RCC 7860 (cell line): Measurements from ENCODE around the gene SPTSSA.
"Not testable (repeated sequence)": the region's sequence is repeated elsewhere in the genome, so short reads cannot be mapped to it uniquely, and the experiment has no call there.

ENCODE experiments used
- DNase-seq: peaks from one replicate; pipeline ENCODE4 v3.0.0-alpha.2; 2015; ENCODE audit warnings: low spot score
- FAIRE-seq: peaks from 2 replicates; lab custom pipeline; 2012; peaks lifted over from hg19 to GRCh38; lab: Jason Lieb, UNC

SPTSSA gene

GRCh38 chr14:34462132-34462893 is at the start of gene SPTSSA:
SPTSSA (minus strand) TSS chr14:34462240; CDS start chr14:34462207, 33 bp downstream.
- peak; percentile 56 for DNase-seq
- no peak for FAIRE-seq

- DNase-seq (no peak), FAIRE-seq (no peak)
Measured at GRCh38 chr14:34507884-34508283, 45.8 kb upstream of the SPTSSA start.

- DNase-seq, result no peak
- no peak for FAIRE-seq
Measured at GRCh38 chr14:34507459-34507858, 45.4 kb upstream of the SPTSSA start.

- FAIRE-seq, DNase-seq: not testable (repeated sequence)
Measured at GRCh38 chr14:34505124-34505491, 43.1 kb upstream of the SPTSSA start.

- not testable (repeated sequence) for DNase-seq, FAIRE-seq
Measured at GRCh38 chr14:34504027-34504426, 42.0 kb upstream of the SPTSSA start.

- FAIRE-seq, result no peak
- no peak for DNase-seq
Measured at GRCh38 chr14:34502545-34503225, 40.6 kb upstream of the SPTSSA start.

- DNase-seq, result no peak
- no peak for FAIRE-seq
Measured at GRCh38 chr14:34502001-34502400, 40.0 kb upstream of the SPTSSA start.

GRCh38 chr14:34501004-34501580 is 39.1 kb upstream of the SPTSSA start:
- DNase-seq (peak; percentile 8), FAIRE-seq (no peak)

- FAIRE-seq (no peak), DNase-seq (no peak)
Measured at GRCh38 chr14:34498684-34499412, 36.8 kb upstream of the SPTSSA start.

- FAIRE-seq (no peak), DNase-seq (peak; percentile 61)
Measured at GRCh38 chr14:34496679-34497513, 34.9 kb upstream of the SPTSSA start.

GRCh38 chr14:34496007-34496678 is 34.1 kb upstream of the SPTSSA start:
- DNase-seq (no peak), FAIRE-seq (no peak)

- FAIRE-seq, result no peak
Measured at GRCh38 chr14:34489324-34489723, 27.3 kb upstream of the SPTSSA start.

GRCh38 chr14:34488528-34488927 is 26.5 kb upstream of the SPTSSA start:
- DNase-seq (no peak), FAIRE-seq (no peak)

More at GRCh38 chr14:34489324-34489723, 27.3 kb upstream of the SPTSSA start:
- DNase-seq, result no peak

- DNase-seq (no peak), FAIRE-seq (no peak)
Measured at GRCh38 chr14:34484726-34485125, 22.7 kb upstream of the SPTSSA start.

- DNase-seq, result no peak
- FAIRE-seq, result no peak
Measured at GRCh38 chr14:34482463-34482862, 20.4 kb upstream of the SPTSSA start.

- no peak for FAIRE-seq
- DNase-seq, result no peak
Measured at GRCh38 chr14:34479694-34480093, 17.7 kb upstream of the SPTSSA start.

- no peak for FAIRE-seq
- no peak for DNase-seq
Measured at GRCh38 chr14:34478261-34478660, 16.2 kb upstream of the SPTSSA start.

- FAIRE-seq, DNase-seq: not testable (repeated sequence)
Measured at GRCh38 chr14:34476036-34476435, 14.0 kb upstream of the SPTSSA start.

GRCh38 chr14:34475163-34475562 is 13.1 kb upstream of the SPTSSA start:
- DNase-seq (no peak), FAIRE-seq (no peak)

- DNase-seq (no peak), FAIRE-seq (no peak)
Measured at GRCh38 chr14:34474187-34474679, 12.2 kb upstream of the SPTSSA start.
